Liver (tissue), 3 donors: ENCODE results near the gene SV2B.

ENCODE experiments used
- CTCF ChIP-seq: fragments of 150-350 bp; IDR thresholded peaks from 2 replicates; pipeline ENCODE4 v1.5.1; 2017; ENCODE audit warnings: improper control_type of control experiment, low read depth, low read length; ENCODE audit not compliant: missing input control
- EGR1 ChIP-seq, 2 donors: IDR thresholded peaks; 2 replicates each; pipeline ENCODE4 v1.6.1; 2016 to 2018; ENCODE audit warnings: antibody characterized with exemption in 2 of 2, low read depth in 2 of 2
- RAD21 ChIP-seq, 2 donors: IDR thresholded peaks; 2 replicates each; pipeline ENCODE4 v1.6.1; 2016; ENCODE audit warnings: antibody characterized with exemption in 2 of 2, mild to moderate bottlenecking in 2 of 2
- RXRA ChIP-seq, 2 donors: IDR thresholded peaks; 2 replicates each; pipeline ENCODE4 v1.6.1; 2017 to 2018; ENCODE audit warnings: antibody characterized with exemption in 2 of 2, mild to moderate bottlenecking in 1 of 2
- SP1 ChIP-seq: IDR thresholded peaks from 2 replicates; pipeline ENCODE4 v1.6.1; 2018; ENCODE audit warnings: antibody characterized with exemption, mild to moderate bottlenecking
- TAF1 ChIP-seq: conservative IDR thresholded peaks from 2 replicates; pipeline ENCODE4 v1.6.1; 2016; ENCODE audit warnings: antibody characterized with exemption, mild to moderate bottlenecking
- TF ChIP-seq, protein P1 (sequence below): IDR thresholded peaks from 2 replicates; pipeline ENCODE4 v1.6.1; 2016; ENCODE audit warnings: antibody characterized with exemption, mild to moderate bottlenecking
- donor health status: healthy.
- donor health status: healthy.

DNA sequence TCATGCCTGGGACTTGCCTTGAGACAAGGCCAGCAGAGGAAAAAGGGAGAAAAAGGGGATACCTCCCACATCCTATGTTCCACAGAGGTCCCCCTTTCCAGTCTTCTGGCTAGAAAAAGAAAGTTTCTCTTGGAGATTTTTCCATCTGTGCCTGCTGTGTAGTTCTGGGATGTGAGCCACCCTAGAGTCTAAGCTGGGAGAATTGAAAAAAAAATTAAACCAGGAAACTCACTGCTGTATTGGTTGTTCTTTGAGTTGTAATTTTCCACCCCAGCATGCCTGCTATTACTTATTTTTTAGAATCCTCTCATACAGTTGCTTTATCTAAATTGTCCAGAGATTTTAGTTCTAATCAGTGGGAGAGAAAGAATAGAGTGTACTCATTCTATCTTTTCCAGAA, 68.4 kb downstream of the SV2B start:
- TF ChIP-seq RXRA (IDR thresholded peaks at IDR 0.05) (no peak), CTCF (no peak), TAF1 (no peak), RAD21 (IDR thresholded peaks at IDR 0.05) (no peak), EGR1 (IDR thresholded peaks at IDR 0.05; ENCODE audit: low read depth in 2 of 2) (no peak), SP1 (no peak)
- TF ChIP-seq, protein P1, sequence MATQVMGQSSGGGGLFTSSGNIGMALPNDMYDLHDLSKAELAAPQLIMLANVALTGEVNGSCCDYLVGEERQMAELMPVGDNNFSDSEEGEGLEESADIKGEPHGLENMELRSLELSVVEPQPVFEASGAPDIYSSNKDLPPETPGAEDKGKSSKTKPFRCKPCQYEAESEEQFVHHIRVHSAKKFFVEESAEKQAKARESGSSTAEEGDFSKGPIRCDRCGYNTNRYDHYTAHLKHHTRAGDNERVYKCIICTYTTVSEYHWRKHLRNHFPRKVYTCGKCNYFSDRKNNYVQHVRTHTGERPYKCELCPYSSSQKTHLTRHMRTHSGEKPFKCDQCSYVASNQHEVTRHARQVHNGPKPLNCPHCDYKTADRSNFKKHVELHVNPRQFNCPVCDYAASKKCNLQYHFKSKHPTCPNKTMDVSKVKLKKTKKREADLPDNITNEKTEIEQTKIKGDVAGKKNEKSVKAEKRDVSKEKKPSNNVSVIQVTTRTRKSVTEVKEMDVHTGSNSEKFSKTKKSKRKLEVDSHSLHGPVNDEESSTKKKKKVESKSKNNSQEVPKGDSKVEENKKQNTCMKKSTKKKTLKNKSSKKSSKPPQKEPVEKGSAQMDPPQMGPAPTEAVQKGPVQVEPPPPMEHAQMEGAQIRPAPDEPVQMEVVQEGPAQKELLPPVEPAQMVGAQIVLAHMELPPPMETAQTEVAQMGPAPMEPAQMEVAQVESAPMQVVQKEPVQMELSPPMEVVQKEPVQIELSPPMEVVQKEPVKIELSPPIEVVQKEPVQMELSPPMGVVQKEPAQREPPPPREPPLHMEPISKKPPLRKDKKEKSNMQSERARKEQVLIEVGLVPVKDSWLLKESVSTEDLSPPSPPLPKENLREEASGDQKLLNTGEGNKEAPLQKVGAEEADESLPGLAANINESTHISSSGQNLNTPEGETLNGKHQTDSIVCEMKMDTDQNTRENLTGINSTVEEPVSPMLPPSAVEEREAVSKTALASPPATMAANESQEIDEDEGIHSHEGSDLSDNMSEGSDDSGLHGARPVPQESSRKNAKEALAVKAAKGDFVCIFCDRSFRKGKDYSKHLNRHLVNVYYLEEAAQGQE, result no peak
